WERI-Rb-1 (cell line): ENCODE results near the gene NR1H3.

Experiments used
- DNase-seq: peaks from one replicate; pipeline ENCODE4 v3.0.0-alpha.2; 2020
- H3K27ac ChIP-seq: fragments of 250-450 bp; sonication (Bioruptor Pico); 2 replicates; pipeline ENCODE4 v1.5.1; 2020; ENCODE audit warnings: mild to moderate bottlenecking, moderate library complexity
- H3K27me3 ChIP-seq: fragments of 250-450 bp; sonication (Bioruptor Pico); 2 replicates; pipeline ENCODE4 v1.5.1; 2021; ENCODE audit warnings: mild to moderate bottlenecking, low read depth, moderate library complexity; ENCODE audit not compliant: insufficient read depth, severe bottlenecking
- H3K36me3 ChIP-seq: fragments of 250-450 bp; sonication (Bioruptor Pico); 2 replicates; pipeline ENCODE4 v1.5.1; 2020; ENCODE audit warnings: mild to moderate bottlenecking, moderate library complexity
- H3K4me3 ChIP-seq: 2 replicates; pipeline ENCODE4 v1.5.1; 2011; ENCODE audit warnings: low read depth, mild to moderate bottlenecking, control low read depth, low read length
- H3K9me3 ChIP-seq: fragments of 250-450 bp; sonication (Bioruptor Pico); 2 replicates; pipeline ENCODE4 v1.5.1; 2021; ENCODE audit warnings: mild to moderate bottlenecking, moderate library complexity; ENCODE audit not compliant: severe bottlenecking
- TF ChIP-seq, protein P1 (sequence below): IDR thresholded peaks from 2 replicates; pipeline ENCODE4 v1.5.1; 2011; ENCODE audit warnings: low read depth, mild to moderate bottlenecking, control low read depth, inconsistent platforms, low read length

NR1H3 gene

DNA sequence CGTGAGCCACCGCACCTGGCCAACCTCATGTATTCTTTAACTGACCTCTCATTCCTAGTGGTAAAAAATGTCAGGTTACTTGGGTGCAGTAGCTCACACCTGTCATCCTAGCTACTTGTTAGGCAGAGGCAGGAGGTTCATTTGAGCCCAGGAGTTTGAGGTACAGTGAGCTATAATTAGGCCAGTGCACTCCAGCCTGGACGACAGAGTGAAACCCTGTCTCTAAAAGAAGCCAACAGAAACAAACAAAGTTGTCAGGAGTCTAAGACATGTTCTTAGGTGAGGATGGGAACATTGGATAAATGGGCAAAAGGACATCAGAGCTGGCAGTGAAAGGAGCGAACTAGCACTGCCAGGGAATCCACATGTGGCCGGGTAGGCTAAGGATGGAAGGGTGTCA, 30.3 kb downstream of the NR1H3 start:
- no peak overlapping the region for H3K27ac ChIP-seq
- no peaks in the 10 kb centered on the region for H3K27me3 ChIP-seq
- TF ChIP-seq, protein P1, sequence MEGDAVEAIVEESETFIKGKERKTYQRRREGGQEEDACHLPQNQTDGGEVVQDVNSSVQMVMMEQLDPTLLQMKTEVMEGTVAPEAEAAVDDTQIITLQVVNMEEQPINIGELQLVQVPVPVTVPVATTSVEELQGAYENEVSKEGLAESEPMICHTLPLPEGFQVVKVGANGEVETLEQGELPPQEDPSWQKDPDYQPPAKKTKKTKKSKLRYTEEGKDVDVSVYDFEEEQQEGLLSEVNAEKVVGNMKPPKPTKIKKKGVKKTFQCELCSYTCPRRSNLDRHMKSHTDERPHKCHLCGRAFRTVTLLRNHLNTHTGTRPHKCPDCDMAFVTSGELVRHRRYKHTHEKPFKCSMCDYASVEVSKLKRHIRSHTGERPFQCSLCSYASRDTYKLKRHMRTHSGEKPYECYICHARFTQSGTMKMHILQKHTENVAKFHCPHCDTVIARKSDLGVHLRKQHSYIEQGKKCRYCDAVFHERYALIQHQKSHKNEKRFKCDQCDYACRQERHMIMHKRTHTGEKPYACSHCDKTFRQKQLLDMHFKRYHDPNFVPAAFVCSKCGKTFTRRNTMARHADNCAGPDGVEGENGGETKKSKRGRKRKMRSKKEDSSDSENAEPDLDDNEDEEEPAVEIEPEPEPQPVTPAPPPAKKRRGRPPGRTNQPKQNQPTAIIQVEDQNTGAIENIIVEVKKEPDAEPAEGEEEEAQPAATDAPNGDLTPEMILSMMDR, result no peak
- H3K4me3 ChIP-seq, result no peak overlapping the region
- DNase-seq, result no peak
- no peaks in the 10 kb centered on the region for H3K9me3 ChIP-seq
- peaks cover 95% of the 10 kb centered on the region for H3K36me3 ChIP-seq

DNA sequence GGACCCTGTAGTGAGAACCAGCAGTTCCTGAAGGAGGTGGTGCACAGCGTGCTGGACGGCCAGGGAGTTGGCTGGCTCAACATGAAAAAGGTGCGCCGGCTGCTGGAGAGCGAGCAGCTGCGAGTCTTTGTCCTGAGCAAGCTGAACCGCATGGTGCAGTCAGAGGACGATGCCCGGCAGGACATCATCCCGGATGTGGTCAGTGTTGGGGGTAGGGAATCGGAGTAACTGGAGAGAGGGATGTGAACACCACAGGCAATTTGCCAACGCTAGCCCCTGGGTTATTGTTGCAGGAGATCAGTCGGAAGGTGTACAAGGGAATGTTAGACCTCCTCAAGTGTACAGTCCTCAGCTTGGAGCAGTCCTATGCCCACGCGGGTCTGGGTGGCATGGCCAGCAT, 32.1 kb downstream of the NR1H3 start:
- Histone ChIP-seq H3K27ac (no peak overlapping the region), H3K36me3 (peaks cover 86% of the 10 kb centered on the region), H3K27me3 (no peaks in the 10 kb centered on the region), H3K9me3 (no peaks in the 10 kb centered on the region), H3K4me3 (no peak overlapping the region)
- TF ChIP-seq, protein P1, result no peak
- no peak for DNase-seq

DNA sequence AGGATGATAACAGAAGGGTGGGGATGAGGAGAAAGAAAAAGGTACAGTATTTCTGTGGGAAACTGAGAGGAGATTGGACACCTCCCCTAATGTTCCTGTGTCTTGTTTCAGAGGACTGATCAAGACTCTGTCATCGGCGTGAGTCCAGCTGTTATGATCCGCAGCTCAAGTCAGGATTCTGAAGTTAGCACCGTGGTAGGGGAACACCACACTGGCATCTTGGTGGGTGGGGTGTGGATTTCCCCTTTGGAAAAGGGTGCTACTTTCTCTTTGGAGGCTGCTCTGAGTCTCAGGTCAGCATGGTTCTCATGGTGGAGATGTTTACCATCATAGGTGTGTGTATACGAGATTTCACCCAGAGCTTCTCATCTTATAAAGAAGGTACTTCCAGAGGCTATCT, 37.6 kb downstream of the NR1H3 start:
- Histone ChIP-seq H3K27ac (no peak overlapping the region), H3K9me3 (no peaks in the 10 kb centered on the region), H3K4me3 (no peak overlapping the region), H3K36me3 (peaks cover 80% of the 10 kb centered on the region), H3K27me3 (no peaks in the 10 kb centered on the region)
- no peak for DNase-seq
- TF ChIP-seq, protein P1, result no peak

DNA sequence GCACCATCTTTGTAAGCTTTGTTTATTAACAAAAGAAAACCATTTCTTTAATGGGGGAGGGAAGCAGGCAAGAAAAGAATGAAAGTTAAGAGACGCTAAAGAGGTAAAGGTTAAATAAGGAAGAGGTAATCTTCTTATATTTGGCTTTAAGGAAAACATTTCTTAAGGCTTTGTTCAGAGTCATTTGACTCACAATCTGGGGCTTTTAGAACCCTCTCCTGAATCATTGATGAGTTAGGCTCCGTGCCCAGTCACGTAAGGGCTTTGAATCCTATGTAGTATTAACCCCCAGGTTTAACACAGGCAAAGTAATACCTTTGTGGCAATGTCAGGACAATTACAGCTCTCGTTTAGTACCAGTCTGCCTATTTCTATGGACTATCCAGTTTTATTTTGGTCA, 38.2 kb downstream of the NR1H3 start:
- H3K9me3 ChIP-seq, result no peaks in the 10 kb centered on the region
- peak overlapping the region; percentile 26; the same call in 1 of the 2 replicates for H3K27ac ChIP-seq
- no peak for DNase-seq
- TF ChIP-seq, protein P1, result no peak
- H3K36me3 ChIP-seq, result peaks cover 79% of the 10 kb centered on the region
- no peaks in the 10 kb centered on the region for H3K27me3 ChIP-seq
- H3K4me3 ChIP-seq, result no peak overlapping the region

DNA sequence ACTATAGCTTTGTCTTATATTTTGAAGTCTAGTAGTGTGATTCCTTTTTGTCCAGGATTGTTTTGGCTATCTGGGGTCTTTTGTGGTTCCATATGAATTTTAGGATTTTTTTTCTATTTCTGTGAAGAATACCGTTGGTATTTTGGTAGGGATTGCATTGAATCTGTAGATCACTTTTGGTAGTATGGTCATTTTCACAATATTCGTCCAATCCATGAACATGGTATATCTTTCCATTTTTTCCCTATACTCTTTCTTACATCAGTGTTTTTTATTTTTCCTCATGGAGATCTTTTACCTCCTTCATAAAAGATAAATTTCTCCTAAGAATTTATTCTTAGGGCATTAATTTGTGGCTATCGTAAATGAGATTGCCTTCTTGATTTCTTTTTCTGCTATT, 41.3 kb downstream of the NR1H3 start:
- no peak overlapping the region for H3K27ac ChIP-seq
- no peak for DNase-seq
- no peaks in the 10 kb centered on the region for H3K27me3 ChIP-seq
- H3K4me3 ChIP-seq, result no peak overlapping the region
- TF ChIP-seq, protein P1, result no peak
- H3K36me3 ChIP-seq, result peaks cover 82% of the 10 kb centered on the region
- H3K9me3 ChIP-seq, result no peaks in the 10 kb centered on the region

DNA sequence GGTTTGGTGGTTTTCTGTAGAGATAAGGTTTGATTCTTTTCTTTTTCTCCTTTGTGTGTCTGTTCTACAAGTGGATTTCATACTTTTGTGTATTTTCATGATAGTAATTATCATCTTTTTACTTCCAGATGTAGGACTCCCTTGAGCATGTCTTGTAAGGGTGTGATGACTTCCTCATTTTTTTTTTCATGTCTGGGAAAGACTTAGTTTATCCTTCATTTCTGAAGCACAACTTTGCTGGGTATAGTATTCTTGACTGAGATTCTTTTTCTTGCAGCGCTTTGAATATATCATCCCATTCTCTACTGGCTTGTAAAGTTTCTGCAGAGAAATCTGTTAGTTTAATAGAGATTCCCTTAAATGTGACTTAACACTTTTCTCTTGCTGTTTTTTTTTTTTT, 45.1 kb downstream of the NR1H3 start:
- no peak for DNase-seq
- Histone ChIP-seq H3K9me3 (no peaks in the 10 kb centered on the region), H3K27me3 (no peaks in the 10 kb centered on the region), H3K36me3 (peaks cover 73% of the 10 kb centered on the region), H3K27ac (no peak overlapping the region), H3K4me3 (no peak overlapping the region)
- TF ChIP-seq, protein P1, result no peak
